ENCODE results near the gene P2RX4.
"Not testable (repeated sequence)": the region's sequence is repeated elsewhere in the genome, so short reads cannot be mapped to it uniquely, and the experiment has no call there.

Gene P2RX4

GRCh38 chr12:121274036-121274763 is 64.3 kb downstream of the P2RX4 start:
- no peak for DNase-seq (ENCODE audit: low read depth, low spot score)

- DNase-seq (ENCODE audit: low read depth, low spot score) = no peak
Measured at GRCh38 chr12:121277374-121277759, 67.4 kb downstream of the P2RX4 start.

GRCh38 chr12:121278169-121279070 is 68.5 kb downstream of the P2RX4 start:
- DNase-seq (ENCODE audit: low read depth, low spot score) = no peak

GRCh38 chr12:121279071-121279375 is 69.1 kb downstream of the P2RX4 start:
- DNase-seq (ENCODE audit: low read depth, low spot score) = no peak

GRCh38 chr12:121279507-121279915 is 69.6 kb downstream of the P2RX4 start:
- DNase-seq (ENCODE audit: low read depth, low spot score) = no peak

- DNase-seq (ENCODE audit: low read depth, low spot score) = not testable (repeated sequence)
Measured at GRCh38 chr12:121280531-121280930, 70.6 kb downstream of the P2RX4 start.

- DNase-seq (ENCODE audit: low read depth, low spot score) = not testable (repeated sequence)
Measured at GRCh38 chr12:121281116-121281515, 71.2 kb downstream of the P2RX4 start.

GRCh38 chr12:121282072-121282742 is 72.3 kb downstream of the P2RX4 start:
- DNase-seq (ENCODE audit: low read depth, low spot score) = no peak

- DNase-seq (ENCODE audit: low read depth, low spot score) = not testable (repeated sequence)
Measured at GRCh38 chr12:121282910-121283309, 73.0 kb downstream of the P2RX4 start.

- no peak for DNase-seq (ENCODE audit: low read depth, low spot score)
Measured at GRCh38 chr12:121283388-121283787, 73.5 kb downstream of the P2RX4 start.

Measured in activated CD4-positive, CD25-positive, alpha-beta regulatory T cell treated with anti-CD3 and anti-CD28 coated beads, Interleukin-2, amount 50 U/mL, for 16 hours (primary cell).